IMR-90 (cell line): ENCODE results near the gene C16orf92. TPM values are rescaled to one million over a fixed set of nuclear protein-coding genes. Genes with fewer than 3 reads are reported as not detected.
A peak's percentile ranks its signal among the peaks of the same experiment; 100 is the strongest.

Source experiments
- ATAC-seq: fragments of 200-7000 bp; cut with Tn5 transposase; 2 replicates; pipeline ENCODE4 v1.9.1; 2020; ENCODE audit warnings: low read depth, mild to moderate bottlenecking, moderate library complexity
- BruUV-seq: library from RNA; stranded (reverse); fragments of 400-500 nt; replicated peaks from 2 replicates; lab custom pipeline; 2021; lab: Mats Ljungman, UMichigan
- CTCF ChIA-PET: fragments of 300-600 bp; formaldehyde crosslinking; extraction: SDS; loops from one replicate; lab custom pipeline; 2021; ENCODE audit warnings: antibody characterized with exemption; lab: Yijun Ruan, JAX
- POLR2A ChIA-PET: fragments of 300-600 bp; sonication (Branson Sonifier 250); formaldehyde crosslinking; loops from one replicate; lab custom pipeline; 2022; ENCODE audit warnings: antibody characterized with exemption; ENCODE audit not compliant: unreplicated experiment; lab: Charles Lee
- DNase-seq: peaks from one replicate; pipeline ENCODE4 v3.0.0; 2013
- H2AFZ ChIP-seq: replicated peaks from 2 replicates; pipeline ENCODE3; 2013; ENCODE audit warnings: low read length, mild to moderate bottlenecking; ENCODE audit not compliant: poor library complexity
- H2AK5ac ChIP-seq: 2 replicates; pipeline ENCODE4 v1.6.1; 2013; ENCODE audit warnings: low read depth, low read length, inconsistent platforms
- H2AK9ac ChIP-seq: replicated peaks from 2 replicates; pipeline ENCODE3; 2013; ENCODE audit warnings: mild to moderate bottlenecking, low read depth, low read length, moderate library complexity; ENCODE audit not compliant: poor library complexity
- H2BK120ac ChIP-seq: 2 replicates; pipeline ENCODE4 v1.6.1; 2013; ENCODE audit warnings: low read depth, low read length, inconsistent platforms
- H2BK15ac ChIP-seq: 3 replicates; pipeline ENCODE4 v1.6.1; 2013; ENCODE audit warnings: low read depth, low read length, inconsistent platforms
- H2BK20ac ChIP-seq: 2 replicates; pipeline ENCODE4 v1.6.1; 2013; ENCODE audit warnings: low read depth, mild to moderate bottlenecking, inconsistent platforms, low read length, moderate library complexity
- H2BK5ac ChIP-seq: 2 replicates; pipeline ENCODE4 v1.6.1; 2013; ENCODE audit warnings: mild to moderate bottlenecking, low read depth, low read length, inconsistent platforms; ENCODE audit not compliant: poor library complexity, severe bottlenecking
- H3K14ac ChIP-seq: replicated peaks from 2 replicates; pipeline ENCODE4 v1.6.1; 2013; ENCODE audit warnings: low read depth, low read length, inconsistent platforms
- H3K18ac ChIP-seq: 2 replicates; pipeline ENCODE4 v1.6.1; 2013; ENCODE audit warnings: low read depth, low read length, control low read depth
- H3K23ac ChIP-seq: 2 replicates; pipeline ENCODE4 v1.6.1; 2013; ENCODE audit warnings: low read depth, low read length, inconsistent platforms
- H3K27ac ChIP-seq: 2 replicates; pipeline ENCODE4 v1.5.1; 2013; ENCODE audit warnings: mild to moderate bottlenecking, control low read depth, low read length; ENCODE audit not compliant: insufficient read depth
- H3K27me3 ChIP-seq: 2 replicates; pipeline ENCODE4 v1.6.1; 2013; ENCODE audit warnings: low read length; ENCODE audit not compliant: control insufficient read depth, insufficient read depth
- H3K36me3 ChIP-seq: 2 replicates; pipeline ENCODE4 v1.6.1; 2013; ENCODE audit warnings: low read length, mixed read lengths; ENCODE audit not compliant: control insufficient read depth, insufficient read depth
- H3K4ac ChIP-seq: 2 replicates; pipeline ENCODE4 v1.6.1; 2013; ENCODE audit warnings: low read depth, low read length, inconsistent platforms
- H3K4me1 ChIP-seq: 2 replicates; pipeline ENCODE4 v1.6.1; 2013; ENCODE audit warnings: low read length, mixed read lengths; ENCODE audit not compliant: control insufficient read depth, insufficient read depth
- H3K4me2 ChIP-seq: 2 replicates; pipeline ENCODE4 v1.6.1; 2013; ENCODE audit warnings: low read depth, mild to moderate bottlenecking, control low read depth, low read length, moderate library complexity
- H3K4me3 ChIP-seq: 2 replicates; pipeline ENCODE4 v1.5.1; 2013; ENCODE audit warnings: low read depth, mild to moderate bottlenecking, control low read depth, low read length, moderate library complexity; ENCODE audit not compliant: insufficient read depth
- H3K56ac ChIP-seq: 2 replicates; pipeline ENCODE4 v1.6.1; 2013; ENCODE audit warnings: low read length, inconsistent platforms; ENCODE audit not compliant: insufficient read depth; ENCODE audit errors: extremely low read depth
- H3K79me1 ChIP-seq, 2 experiments: 2 replicates each; pipeline ENCODE4 v1.6.1; 2013; ENCODE audit warnings: low read length in 2 of 2, inconsistent platforms in 1 of 2, low read depth in 1 of 2
- H3K9ac ChIP-seq: 2 replicates; pipeline ENCODE4 v1.6.1; 2013; ENCODE audit warnings: low read depth, low read length, control low read depth
- H3K9me1 ChIP-seq: 2 replicates; pipeline ENCODE4 v1.6.1; 2013; ENCODE audit warnings: low read length, inconsistent platforms; ENCODE audit not compliant: insufficient read depth
- H3K9me3 ChIP-seq: 2 replicates; pipeline ENCODE4 v1.6.1; 2013; ENCODE audit warnings: low read length; ENCODE audit not compliant: control insufficient read depth, insufficient read depth
- H4K20me1 ChIP-seq: 2 replicates; pipeline ENCODE4 v1.6.1; 2013; ENCODE audit warnings: low read length, inconsistent platforms; ENCODE audit not compliant: insufficient read depth
- H4K5ac ChIP-seq: 2 replicates; pipeline ENCODE4 v1.6.1; 2013; ENCODE audit warnings: mild to moderate bottlenecking, low read depth, low read length, control low read depth
- H4K8ac ChIP-seq, 2 experiments: 2 replicates each; pipeline ENCODE4 v1.6.1; 2013; ENCODE audit warnings: low read depth in 2 of 2, low read length in 2 of 2, control low read depth in 1 of 2, inconsistent platforms in 1 of 2
- H4K91ac ChIP-seq: 2 replicates; pipeline ENCODE4 v1.6.1; 2013; ENCODE audit warnings: low read depth, low read length, inconsistent platforms; ENCODE audit not compliant: insufficient read depth
- BHLHE40 ChIP-seq: fragments of 150-350 bp; IDR thresholded peaks from 2 replicates; pipeline ENCODE4 v1.6.1; 2016; ENCODE audit warnings: mild to moderate bottlenecking, low read depth, low read length
- CEBPB ChIP-seq: IDR thresholded peaks from 2 replicates; pipeline ENCODE4 v1.6.1; 2012; ENCODE audit warnings: low read depth, low read length, improper control_type of control experiment
- CHD1 ChIP-seq: IDR thresholded peaks from 2 replicates; pipeline ENCODE4 v1.6.1; 2012; ENCODE audit warnings: low read depth, low read length, improper control_type of control experiment
- CTCF ChIP-seq: conservative IDR thresholded peaks from 2 replicates; pipeline ENCODE4 v1.5.1; 2012; ENCODE audit warnings: mild to moderate bottlenecking, low read depth, low read length, improper control_type of control experiment
- FOS ChIP-seq: fragments of 150-350 bp; IDR thresholded peaks from 2 replicates; pipeline ENCODE4 v1.6.1; 2016; ENCODE audit warnings: low read depth, low read length
- MAFK ChIP-seq: IDR thresholded peaks from 2 replicates; pipeline ENCODE4 v1.6.1; 2012; ENCODE audit warnings: low read depth, low read length, improper control_type of control experiment
- MAZ ChIP-seq: IDR thresholded peaks from 2 replicates; pipeline ENCODE4 v1.6.1; 2012; ENCODE audit warnings: low read depth, mild to moderate bottlenecking, low read length, improper control_type of control experiment, moderate library complexity, borderline replicate concordance
- MXI1 ChIP-seq: IDR thresholded peaks from 2 replicates; pipeline ENCODE4 v1.6.1; 2012; ENCODE audit warnings: low read depth, mild to moderate bottlenecking, low read length, moderate library complexity, borderline replicate concordance
- NFE2L2 ChIP-seq: fragments of 150-350 bp; IDR thresholded peaks from 2 replicates; pipeline ENCODE4 v1.6.1; 2016; ENCODE audit warnings: low read depth, mild to moderate bottlenecking, low read length
- POLR2A ChIP-seq: IDR thresholded peaks from 2 replicates; pipeline ENCODE4 v1.6.1; 2012; ENCODE audit warnings: mild to moderate bottlenecking, low read depth, low read length
- RAD21 ChIP-seq: IDR thresholded peaks from 2 replicates; pipeline ENCODE4 v1.6.1; 2012; ENCODE audit warnings: low read length, improper control_type of control experiment
- RCOR1 ChIP-seq: IDR thresholded peaks from 2 replicates; pipeline ENCODE4 v1.6.1; 2012; ENCODE audit warnings: mild to moderate bottlenecking, low read length, improper control_type of control experiment; ENCODE audit not compliant: insufficient replicate concordance
- RFX5 ChIP-seq: IDR thresholded peaks from 2 replicates; pipeline ENCODE4 v1.8.0; 2012; ENCODE audit warnings: low read depth, mild to moderate bottlenecking, low read length, moderate library complexity
- SMC3 ChIP-seq: fragments of 150-350 bp; IDR thresholded peaks from 2 replicates; pipeline ENCODE4 v1.6.1; 2016; ENCODE audit warnings: low read depth, mild to moderate bottlenecking, antibody characterized with exemption, low read length, moderate library complexity
- WGBS, 2 experiments: methylation state at CpG; one replicate each; pipeline versions ENCODE4 v1.1.5 to v1.1.7; 2013; ENCODE audit warnings: missing lambda C conversion rate in 2 of 2; ENCODE audit not compliant: insufficient read length in 1 of 2; ENCODE audit errors: extremely low coverage in 2 of 2; 5-methylcytosine and 5-hydroxymethylcytosine counted together
- dilution Hi-C: fragments of 300-500 bp; cut with HindIII; formaldehyde crosslinking; loops from one replicate; pipeline ENCODE4 v1.14.3; 2018; ENCODE audit warnings: low sequenced_read_pairs; ENCODE audit not compliant: unreplicated experiment
- in situ Hi-C: fragments of 300-500 bp; cut with MboI; formaldehyde crosslinking; loops from 3 replicates; pipeline ENCODE4 v1.14.3; 2019; ENCODE audit warnings: low sequenced_read_pairs, inconsistent platforms, mixed read lengths
- intact Hi-C: fragments of 100-400 bp; cut with micrococcal nuclease; formaldehyde crosslinking; loops from 2 replicates; pipeline ENCODE4 v1.10.0; 2022
- polyA plus RNA-seq, 3 experiments: library from polyadenylated mRNA; depleted of rRNA; stranded (reverse); fragments of >200 nt; gene quantifications; 2 replicates each; pipeline ENCODE4 v1.2.3, GENCODE V29; 2012; ENCODE audit warnings: low replicate concordance in 1 of 3
- total RNA-seq: library from RNA; depleted of rRNA; stranded (reverse); fragments of >200 nt; gene quantifications from 2 replicates; pipeline ENCODE4 v1.2.3, GENCODE V29; 2012
- TF ChIP-seq, protein P1 (sequence below): fragments of 150-350 bp; IDR thresholded peaks from 2 replicates; pipeline ENCODE4 v1.6.1; 2016; ENCODE audit warnings: low read depth, mild to moderate bottlenecking, low read length, moderate library complexity, borderline replicate concordance
- TF ChIP-seq, protein P2 (sequence below): fragments of 150-350 bp; IDR thresholded peaks from 2 replicates; pipeline ENCODE4 v1.6.1; 2017; ENCODE audit warnings: mild to moderate bottlenecking, antibody characterized with exemption, low read length, low read depth

Gene C16orf92
- total and polyA plus RNA-seq, 2 of the 4 experiments (the other 2 are of a cell fraction) = not detected

- H3K18ac ChIP-seq = no peak overlapping the region
- no peak overlapping the region for H3K23ac ChIP-seq
- no peak overlapping the region for H3K4ac ChIP-seq
- H3K4me1 ChIP-seq = no peaks in the 10 kb centered on the region
- no peak overlapping the region for H2AK5ac ChIP-seq
- no peak overlapping the region for H3K4me2 ChIP-seq
- H3K9me3 ChIP-seq = no peaks in the 10 kb centered on the region
- H2BK120ac ChIP-seq = no peak overlapping the region
- ChIA-PET CTCF (no interaction called here), POLR2A (no interaction called here)
- no peaks in the 10 kb centered on the region for H3K9me1 ChIP-seq
- H4K5ac ChIP-seq = no peak overlapping the region
- no peak overlapping the region for H4K8ac ChIP-seq
- no peak overlapping the region for H2BK20ac ChIP-seq
- intact Hi-C loops (no loop called here), dilution Hi-C loops (no loop called here), in situ Hi-C loops (no loop called here)
- H3K14ac ChIP-seq = no peak overlapping the region
- H2AFZ ChIP-seq = no peak overlapping the region
- peaks cover 82% of the 10 kb centered on the region for H3K36me3 ChIP-seq
- H2AK9ac ChIP-seq = no peak overlapping the region
- no peak overlapping the region for H2BK15ac ChIP-seq
- TSS peak; percentile 8 for BruUV-seq
- H3K9ac ChIP-seq = no peak overlapping the region
- H3K27me3 ChIP-seq = no peaks in the 10 kb centered on the region
- H4K91ac ChIP-seq = no peak overlapping the region
- H2BK5ac ChIP-seq = no peak overlapping the region
- no peaks in the 10 kb centered on the region; the same call in 1 of the 2 replicates for H4K20me1 ChIP-seq
- no peak overlapping the region for H3K56ac ChIP-seq
- 91% methylated on average over 7 of the region's 20 CpGs; no CpG with 5 or more reads in 1 of the 2 experiments for WGBS, 2 experiments
- no peak for ATAC-seq
- no peak overlapping the region for H3K27ac ChIP-seq
- peaks cover 1 to 9% of the 10 kb centered on the region in 2 experiments; a peak in 1 of 4 replicates for H3K79me1 ChIP-seq
- TF ChIP-seq, protein P1, sequence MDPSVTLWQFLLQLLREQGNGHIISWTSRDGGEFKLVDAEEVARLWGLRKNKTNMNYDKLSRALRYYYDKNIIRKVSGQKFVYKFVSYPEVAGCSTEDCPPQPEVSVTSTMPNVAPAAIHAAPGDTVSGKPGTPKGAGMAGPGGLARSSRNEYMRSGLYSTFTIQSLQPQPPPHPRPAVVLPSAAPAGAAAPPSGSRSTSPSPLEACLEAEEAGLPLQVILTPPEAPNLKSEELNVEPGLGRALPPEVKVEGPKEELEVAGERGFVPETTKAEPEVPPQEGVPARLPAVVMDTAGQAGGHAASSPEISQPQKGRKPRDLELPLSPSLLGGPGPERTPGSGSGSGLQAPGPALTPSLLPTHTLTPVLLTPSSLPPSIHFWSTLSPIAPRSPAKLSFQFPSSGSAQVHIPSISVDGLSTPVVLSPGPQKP = no peak
- TF ChIP-seq FOS (no peak), CHD1 (no peak), POLR2A (no peak), RFX5 (no peak), SMC3 (no peak), RAD21 (no peak), NFE2L2 (no peak), BHLHE40 (no peak), CTCF (no peak), MAZ (no peak), RCOR1 (no peak), MXI1 (no peak), MAFK (no peak), CEBPB (no peak)
- TF ChIP-seq, protein P2, sequence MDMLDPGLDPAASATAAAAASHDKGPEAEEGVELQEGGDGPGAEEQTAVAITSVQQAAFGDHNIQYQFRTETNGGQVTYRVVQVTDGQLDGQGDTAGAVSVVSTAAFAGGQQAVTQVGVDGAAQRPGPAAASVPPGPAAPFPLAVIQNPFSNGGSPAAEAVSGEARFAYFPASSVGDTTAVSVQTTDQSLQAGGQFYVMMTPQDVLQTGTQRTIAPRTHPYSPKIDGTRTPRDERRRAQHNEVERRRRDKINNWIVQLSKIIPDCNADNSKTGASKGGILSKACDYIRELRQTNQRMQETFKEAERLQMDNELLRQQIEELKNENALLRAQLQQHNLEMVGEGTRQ = no peak
- H3K4me3 ChIP-seq = no peak overlapping the region
- DNase-seq = no peak
These were observed 36.8 kb upstream of the C16orf92 start for GRCh38 chr16:29986231-29986630.
